Ishikawa (cell line): ENCODE data around the gene SLC38A5.

Source experiments
- CEBPB ChIP-seq: IDR thresholded peaks from 2 replicates; pipeline ENCODE4 v1.6.1; 2012
- CREB1 ChIP-seq: IDR thresholded peaks from 2 replicates; pipeline ENCODE4 v1.6.1; 2012; ENCODE audit warnings: low read depth
- EGR1 ChIP-seq: IDR thresholded peaks from 2 replicates; pipeline ENCODE4 v1.6.1; 2012
- EP300 ChIP-seq: IDR thresholded peaks from 2 replicates; pipeline ENCODE4 v1.6.1; 2012; ENCODE audit warnings: borderline replicate concordance
- FOXM1 ChIP-seq: IDR thresholded peaks from 2 replicates; pipeline ENCODE4 v1.6.1; 2012; ENCODE audit warnings: low read depth, borderline replicate concordance
- MAX ChIP-seq: IDR thresholded peaks from 2 replicates; pipeline ENCODE4 v1.6.1; 2012
- NFIC ChIP-seq: IDR thresholded peaks from 2 replicates; pipeline ENCODE4 v1.6.1; 2012
- RAD21 ChIP-seq: IDR thresholded peaks from 2 replicates; pipeline ENCODE4 v1.6.1; 2012; ENCODE audit warnings: low read depth
- REST ChIP-seq: IDR thresholded peaks from 2 replicates; pipeline ENCODE4 v1.6.1; 2012; ENCODE audit warnings: low read depth, mild to moderate bottlenecking
- TAF1 ChIP-seq: IDR thresholded peaks from 2 replicates; pipeline ENCODE4 v1.6.1; 2012; ENCODE audit warnings: low read depth, mild to moderate bottlenecking
- TCF12 ChIP-seq: IDR thresholded peaks from 2 replicates; pipeline ENCODE4 v1.6.1; 2012; ENCODE audit warnings: low read depth
- TEAD4 ChIP-seq: IDR thresholded peaks from 2 replicates; pipeline ENCODE4 v1.6.1; 2012
- USF1 ChIP-seq: IDR thresholded peaks from 2 replicates; pipeline ENCODE4 v1.6.1; 2012
- YY1 ChIP-seq: IDR thresholded peaks from 2 replicates; pipeline ENCODE4 v1.6.1; 2012; ENCODE audit warnings: low read depth
- ZBTB7A ChIP-seq: IDR thresholded peaks from 2 replicates; pipeline ENCODE4 v1.6.1; 2012; ENCODE audit warnings: low read depth

SLC38A5 gene

GRCh38 chrX:48514868-48515460 is 44.9 kb upstream of the SLC38A5 start:
- no peak for TF ChIP-seq EP300
- TF ChIP-seq TEAD4: no peak
- TF ChIP-seq ZBTB7A: no peak
- no peak for TF ChIP-seq CEBPB
- TF ChIP-seq MAX: no peak
- TF ChIP-seq NFIC: no peak
- no peak for TF ChIP-seq CREB1

- no peak for TF ChIP-seq MAX
- TF ChIP-seq TCF12: no peak
- no peak for TF ChIP-seq EP300
- no peak for TF ChIP-seq CEBPB
- TF ChIP-seq EGR1: no peak
- TF ChIP-seq YY1: no peak
- TF ChIP-seq NFIC: no peak
- TF ChIP-seq REST: no peak
- TF ChIP-seq USF1: no peak
- no peak for TF ChIP-seq ZBTB7A
- TF ChIP-seq TEAD4: no peak
- no peak for TF ChIP-seq CREB1
- no peak for TF ChIP-seq FOXM1
- TF ChIP-seq TAF1: no peak
- no peak for TF ChIP-seq RAD21
Observed at GRCh38 chrX:48514126-48514806, 44.2 kb upstream of the SLC38A5 start.

GRCh38 chrX:48513670-48514069 is 43.6 kb upstream of the SLC38A5 start:
- TF ChIP-seq YY1 (no peak), REST (no peak), TEAD4 (no peak), EGR1 (no peak), EP300 (no peak), RAD21 (no peak), TAF1 (no peak), TCF12 (no peak), CREB1 (no peak), ZBTB7A (no peak)

GRCh38 chrX:48512371-48512935 is 42.4 kb upstream of the SLC38A5 start:
- TF ChIP-seq YY1 (no peak), CEBPB (no peak)

GRCh38 chrX:48511560-48511959 is 41.5 kb upstream of the SLC38A5 start:
- no peak for TF ChIP-seq YY1
- TF ChIP-seq RAD21: peak; percentile 49

GRCh38 chrX:48509619-48510018 is 39.6 kb upstream of the SLC38A5 start:
- no peak for TF ChIP-seq CEBPB
- no peak for TF ChIP-seq ZBTB7A
- no peak for TF ChIP-seq YY1
- TF ChIP-seq RAD21: no peak
- TF ChIP-seq EP300: no peak
- no peak for TF ChIP-seq FOXM1
- TF ChIP-seq TCF12: no peak
- TF ChIP-seq NFIC: no peak
- no peak for TF ChIP-seq EGR1
- no peak for TF ChIP-seq USF1
- no peak for TF ChIP-seq TEAD4
- TF ChIP-seq CREB1: no peak
- no peak for TF ChIP-seq MAX
